IMR-90 (cell line): ENCODE measurements around the gene CCPG1. TPM values are rescaled to one million over a fixed set of nuclear protein-coding genes. Genes with fewer than 3 reads are reported as not detected.

Source experiments
- ATAC-seq: fragments of 200-7000 bp; cut with Tn5 transposase; 2 replicates; pipeline ENCODE4 v1.9.1; 2020; ENCODE audit warnings: low read depth, mild to moderate bottlenecking, moderate library complexity
- BruUV-seq: library from RNA; stranded (reverse); fragments of 400-500 nt; replicated peaks from 2 replicates; lab custom pipeline; 2021; lab: Mats Ljungman, UMichigan
- CTCF ChIA-PET: fragments of 300-600 bp; formaldehyde crosslinking; extraction: SDS; loops from one replicate; lab custom pipeline; 2021; ENCODE audit warnings: antibody characterized with exemption; lab: Yijun Ruan, JAX
- POLR2A ChIA-PET: fragments of 300-600 bp; sonication (Branson Sonifier 250); formaldehyde crosslinking; loops from one replicate; lab custom pipeline; 2022; ENCODE audit warnings: antibody characterized with exemption; ENCODE audit not compliant: unreplicated experiment; lab: Charles Lee
- DNase-seq: peaks from one replicate; pipeline ENCODE4 v3.0.0; 2013
- H2AFZ ChIP-seq: replicated peaks from 2 replicates; pipeline ENCODE3; 2013; ENCODE audit warnings: low read length, mild to moderate bottlenecking; ENCODE audit not compliant: poor library complexity
- H2AK5ac ChIP-seq: 2 replicates; pipeline ENCODE4 v1.6.1; 2013; ENCODE audit warnings: low read depth, low read length, inconsistent platforms
- H2AK9ac ChIP-seq: replicated peaks from 2 replicates; pipeline ENCODE3; 2013; ENCODE audit warnings: mild to moderate bottlenecking, low read depth, low read length, moderate library complexity; ENCODE audit not compliant: poor library complexity
- H2BK120ac ChIP-seq: 2 replicates; pipeline ENCODE4 v1.6.1; 2013; ENCODE audit warnings: low read depth, low read length, inconsistent platforms
- H2BK15ac ChIP-seq: 3 replicates; pipeline ENCODE4 v1.6.1; 2013; ENCODE audit warnings: low read depth, low read length, inconsistent platforms
- H2BK20ac ChIP-seq: 2 replicates; pipeline ENCODE4 v1.6.1; 2013; ENCODE audit warnings: low read depth, mild to moderate bottlenecking, inconsistent platforms, low read length, moderate library complexity
- H2BK5ac ChIP-seq: 2 replicates; pipeline ENCODE4 v1.6.1; 2013; ENCODE audit warnings: mild to moderate bottlenecking, low read depth, low read length, inconsistent platforms; ENCODE audit not compliant: poor library complexity, severe bottlenecking
- H3K14ac ChIP-seq: replicated peaks from 2 replicates; pipeline ENCODE4 v1.6.1; 2013; ENCODE audit warnings: low read depth, low read length, inconsistent platforms
- H3K18ac ChIP-seq: 2 replicates; pipeline ENCODE4 v1.6.1; 2013; ENCODE audit warnings: low read depth, low read length, control low read depth
- H3K23ac ChIP-seq: 2 replicates; pipeline ENCODE4 v1.6.1; 2013; ENCODE audit warnings: low read depth, low read length, inconsistent platforms
- H3K27ac ChIP-seq: 2 replicates; pipeline ENCODE4 v1.5.1; 2013; ENCODE audit warnings: mild to moderate bottlenecking, control low read depth, low read length; ENCODE audit not compliant: insufficient read depth
- H3K27me3 ChIP-seq: 2 replicates; pipeline ENCODE4 v1.6.1; 2013; ENCODE audit warnings: low read length; ENCODE audit not compliant: control insufficient read depth, insufficient read depth
- H3K36me3 ChIP-seq: 2 replicates; pipeline ENCODE4 v1.6.1; 2013; ENCODE audit warnings: low read length, mixed read lengths; ENCODE audit not compliant: control insufficient read depth, insufficient read depth
- H3K4ac ChIP-seq: 2 replicates; pipeline ENCODE4 v1.6.1; 2013; ENCODE audit warnings: low read depth, low read length, inconsistent platforms
- H3K4me1 ChIP-seq: 2 replicates; pipeline ENCODE4 v1.6.1; 2013; ENCODE audit warnings: low read length, mixed read lengths; ENCODE audit not compliant: control insufficient read depth, insufficient read depth
- H3K4me2 ChIP-seq: 2 replicates; pipeline ENCODE4 v1.6.1; 2013; ENCODE audit warnings: low read depth, mild to moderate bottlenecking, control low read depth, low read length, moderate library complexity
- H3K4me3 ChIP-seq: 2 replicates; pipeline ENCODE4 v1.5.1; 2013; ENCODE audit warnings: low read depth, mild to moderate bottlenecking, control low read depth, low read length, moderate library complexity; ENCODE audit not compliant: insufficient read depth
- H3K56ac ChIP-seq: 2 replicates; pipeline ENCODE4 v1.6.1; 2013; ENCODE audit warnings: low read length, inconsistent platforms; ENCODE audit not compliant: insufficient read depth; ENCODE audit errors: extremely low read depth
- H3K79me1 ChIP-seq, 2 experiments: 2 replicates each; pipeline ENCODE4 v1.6.1; 2013; ENCODE audit warnings: low read length in 2 of 2, inconsistent platforms in 1 of 2, low read depth in 1 of 2
- H3K9ac ChIP-seq: 2 replicates; pipeline ENCODE4 v1.6.1; 2013; ENCODE audit warnings: low read depth, low read length, control low read depth
- H3K9me1 ChIP-seq: 2 replicates; pipeline ENCODE4 v1.6.1; 2013; ENCODE audit warnings: low read length, inconsistent platforms; ENCODE audit not compliant: insufficient read depth
- H3K9me3 ChIP-seq: 2 replicates; pipeline ENCODE4 v1.6.1; 2013; ENCODE audit warnings: low read length; ENCODE audit not compliant: control insufficient read depth, insufficient read depth
- H4K20me1 ChIP-seq: 2 replicates; pipeline ENCODE4 v1.6.1; 2013; ENCODE audit warnings: low read length, inconsistent platforms; ENCODE audit not compliant: insufficient read depth
- H4K5ac ChIP-seq: 2 replicates; pipeline ENCODE4 v1.6.1; 2013; ENCODE audit warnings: mild to moderate bottlenecking, low read depth, low read length, control low read depth
- H4K8ac ChIP-seq, 2 experiments: 2 replicates each; pipeline ENCODE4 v1.6.1; 2013; ENCODE audit warnings: low read depth in 2 of 2, low read length in 2 of 2, control low read depth in 1 of 2, inconsistent platforms in 1 of 2
- H4K91ac ChIP-seq: 2 replicates; pipeline ENCODE4 v1.6.1; 2013; ENCODE audit warnings: low read depth, low read length, inconsistent platforms; ENCODE audit not compliant: insufficient read depth
- BHLHE40 ChIP-seq: fragments of 150-350 bp; IDR thresholded peaks from 2 replicates; pipeline ENCODE4 v1.6.1; 2016; ENCODE audit warnings: mild to moderate bottlenecking, low read depth, low read length
- CEBPB ChIP-seq: IDR thresholded peaks from 2 replicates; pipeline ENCODE4 v1.6.1; 2012; ENCODE audit warnings: low read depth, low read length, improper control_type of control experiment
- MAFK ChIP-seq: IDR thresholded peaks from 2 replicates; pipeline ENCODE4 v1.6.1; 2012; ENCODE audit warnings: low read depth, low read length, improper control_type of control experiment
- MAZ ChIP-seq: IDR thresholded peaks from 2 replicates; pipeline ENCODE4 v1.6.1; 2012; ENCODE audit warnings: low read depth, mild to moderate bottlenecking, low read length, improper control_type of control experiment, moderate library complexity, borderline replicate concordance
- MXI1 ChIP-seq: IDR thresholded peaks from 2 replicates; pipeline ENCODE4 v1.6.1; 2012; ENCODE audit warnings: low read depth, mild to moderate bottlenecking, low read length, moderate library complexity, borderline replicate concordance
- NFE2L2 ChIP-seq: fragments of 150-350 bp; IDR thresholded peaks from 2 replicates; pipeline ENCODE4 v1.6.1; 2016; ENCODE audit warnings: low read depth, mild to moderate bottlenecking, low read length
- RAD21 ChIP-seq: IDR thresholded peaks from 2 replicates; pipeline ENCODE4 v1.6.1; 2012; ENCODE audit warnings: low read length, improper control_type of control experiment
- RCOR1 ChIP-seq: IDR thresholded peaks from 2 replicates; pipeline ENCODE4 v1.6.1; 2012; ENCODE audit warnings: mild to moderate bottlenecking, low read length, improper control_type of control experiment; ENCODE audit not compliant: insufficient replicate concordance
- RFX5 ChIP-seq: IDR thresholded peaks from 2 replicates; pipeline ENCODE4 v1.8.0; 2012; ENCODE audit warnings: low read depth, mild to moderate bottlenecking, low read length, moderate library complexity
- dilution Hi-C: fragments of 300-500 bp; cut with HindIII; formaldehyde crosslinking; loops from one replicate; pipeline ENCODE4 v1.14.3; 2018; ENCODE audit warnings: low sequenced_read_pairs; ENCODE audit not compliant: unreplicated experiment
- in situ Hi-C: fragments of 300-500 bp; cut with MboI; formaldehyde crosslinking; loops from 3 replicates; pipeline ENCODE4 v1.14.3; 2019; ENCODE audit warnings: low sequenced_read_pairs, inconsistent platforms, mixed read lengths
- intact Hi-C: fragments of 100-400 bp; cut with micrococcal nuclease; formaldehyde crosslinking; loops from 2 replicates; pipeline ENCODE4 v1.10.0; 2022
- polyA plus RNA-seq, 3 experiments: library from polyadenylated mRNA; depleted of rRNA; stranded (reverse); fragments of >200 nt; gene quantifications; 2 replicates each; pipeline ENCODE4 v1.2.3, GENCODE V29; 2012; ENCODE audit warnings: low replicate concordance in 1 of 3
- total RNA-seq: library from RNA; depleted of rRNA; stranded (reverse); fragments of >200 nt; gene quantifications from 2 replicates; pipeline ENCODE4 v1.2.3, GENCODE V29; 2012
- TF ChIP-seq, protein P1 (sequence below): conservative IDR thresholded peaks from 2 replicates; pipeline ENCODE4 v1.5.1; 2012; ENCODE audit warnings: mild to moderate bottlenecking, low read depth, low read length, improper control_type of control experiment
- TF ChIP-seq, protein P2 (sequence below): fragments of 150-350 bp; IDR thresholded peaks from 2 replicates; pipeline ENCODE4 v1.6.1; 2017; ENCODE audit warnings: mild to moderate bottlenecking, antibody characterized with exemption, low read length, low read depth
- TF ChIP-seq, protein P3 (sequence below): fragments of 150-350 bp; IDR thresholded peaks from 2 replicates; pipeline ENCODE4 v1.6.1; 2016; ENCODE audit warnings: low read depth, mild to moderate bottlenecking, low read length, moderate library complexity, borderline replicate concordance

Gene CCPG1
- total and polyA plus RNA-seq, 2 of the 4 experiments (the other 2 are of a cell fraction): 11.4 to 14.3 TPM

DNA sequence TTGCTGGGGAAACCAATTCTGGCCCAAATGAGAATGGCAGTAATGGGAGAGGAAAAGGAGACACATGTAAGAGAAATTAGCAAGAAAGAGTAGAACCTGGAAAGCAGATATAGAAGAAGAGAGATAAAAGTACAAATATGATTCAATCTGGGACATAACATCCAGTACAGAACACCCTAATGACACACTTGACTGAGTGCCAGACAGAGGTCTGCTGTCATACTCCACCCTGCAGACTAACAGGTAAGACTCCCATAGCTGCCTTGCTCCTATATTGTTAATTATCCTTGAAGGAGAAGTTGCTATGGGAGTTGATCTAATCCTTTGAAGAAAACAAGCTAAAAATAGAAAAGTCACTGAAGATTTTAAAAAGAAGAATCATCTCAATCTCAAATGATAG, 21.1 kb downstream of the CCPG1 start:
- H3K79me1 ChIP-seq: no peaks in the 10 kb centered on the region; a peak in 1 of 4 replicates
- H4K5ac ChIP-seq: no peak overlapping the region
- no peak overlapping the region for H2AFZ ChIP-seq
- BruUV-seq: no TSS peak
- H2BK20ac ChIP-seq: no peak overlapping the region
- no peak overlapping the region for H3K9ac ChIP-seq
- no peaks in the 10 kb centered on the region for H3K36me3 ChIP-seq
- no peak overlapping the region for H2AK5ac ChIP-seq
- H2BK5ac ChIP-seq: no peak overlapping the region
- H3K18ac ChIP-seq: no peak overlapping the region
- TF ChIP-seq MXI1: no peak
- no peak for TF ChIP-seq BHLHE40
- TF ChIP-seq, protein P1, sequence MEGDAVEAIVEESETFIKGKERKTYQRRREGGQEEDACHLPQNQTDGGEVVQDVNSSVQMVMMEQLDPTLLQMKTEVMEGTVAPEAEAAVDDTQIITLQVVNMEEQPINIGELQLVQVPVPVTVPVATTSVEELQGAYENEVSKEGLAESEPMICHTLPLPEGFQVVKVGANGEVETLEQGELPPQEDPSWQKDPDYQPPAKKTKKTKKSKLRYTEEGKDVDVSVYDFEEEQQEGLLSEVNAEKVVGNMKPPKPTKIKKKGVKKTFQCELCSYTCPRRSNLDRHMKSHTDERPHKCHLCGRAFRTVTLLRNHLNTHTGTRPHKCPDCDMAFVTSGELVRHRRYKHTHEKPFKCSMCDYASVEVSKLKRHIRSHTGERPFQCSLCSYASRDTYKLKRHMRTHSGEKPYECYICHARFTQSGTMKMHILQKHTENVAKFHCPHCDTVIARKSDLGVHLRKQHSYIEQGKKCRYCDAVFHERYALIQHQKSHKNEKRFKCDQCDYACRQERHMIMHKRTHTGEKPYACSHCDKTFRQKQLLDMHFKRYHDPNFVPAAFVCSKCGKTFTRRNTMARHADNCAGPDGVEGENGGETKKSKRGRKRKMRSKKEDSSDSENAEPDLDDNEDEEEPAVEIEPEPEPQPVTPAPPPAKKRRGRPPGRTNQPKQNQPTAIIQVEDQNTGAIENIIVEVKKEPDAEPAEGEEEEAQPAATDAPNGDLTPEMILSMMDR: no peak
- TF ChIP-seq MAFK: no peak
- no peak for TF ChIP-seq MAZ
- no peak for TF ChIP-seq NFE2L2
- TF ChIP-seq CEBPB: no peak
- TF ChIP-seq, protein P2, sequence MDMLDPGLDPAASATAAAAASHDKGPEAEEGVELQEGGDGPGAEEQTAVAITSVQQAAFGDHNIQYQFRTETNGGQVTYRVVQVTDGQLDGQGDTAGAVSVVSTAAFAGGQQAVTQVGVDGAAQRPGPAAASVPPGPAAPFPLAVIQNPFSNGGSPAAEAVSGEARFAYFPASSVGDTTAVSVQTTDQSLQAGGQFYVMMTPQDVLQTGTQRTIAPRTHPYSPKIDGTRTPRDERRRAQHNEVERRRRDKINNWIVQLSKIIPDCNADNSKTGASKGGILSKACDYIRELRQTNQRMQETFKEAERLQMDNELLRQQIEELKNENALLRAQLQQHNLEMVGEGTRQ: no peak
- no peak for TF ChIP-seq RCOR1
- no peak for TF ChIP-seq RFX5
- TF ChIP-seq, protein P3, sequence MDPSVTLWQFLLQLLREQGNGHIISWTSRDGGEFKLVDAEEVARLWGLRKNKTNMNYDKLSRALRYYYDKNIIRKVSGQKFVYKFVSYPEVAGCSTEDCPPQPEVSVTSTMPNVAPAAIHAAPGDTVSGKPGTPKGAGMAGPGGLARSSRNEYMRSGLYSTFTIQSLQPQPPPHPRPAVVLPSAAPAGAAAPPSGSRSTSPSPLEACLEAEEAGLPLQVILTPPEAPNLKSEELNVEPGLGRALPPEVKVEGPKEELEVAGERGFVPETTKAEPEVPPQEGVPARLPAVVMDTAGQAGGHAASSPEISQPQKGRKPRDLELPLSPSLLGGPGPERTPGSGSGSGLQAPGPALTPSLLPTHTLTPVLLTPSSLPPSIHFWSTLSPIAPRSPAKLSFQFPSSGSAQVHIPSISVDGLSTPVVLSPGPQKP: no peak
- TF ChIP-seq RAD21: no peak
- H3K9me1 ChIP-seq: no peaks in the 10 kb centered on the region
- H3K4ac ChIP-seq: no peak overlapping the region
- H3K4me3 ChIP-seq: no peak overlapping the region
- no peak overlapping the region for H2BK120ac ChIP-seq
- no peak overlapping the region for H3K27ac ChIP-seq
- H3K4me2 ChIP-seq: no peak overlapping the region
- no peak overlapping the region for H3K23ac ChIP-seq
- ChIA-PET CTCF (no interaction called here), POLR2A (no interaction called here)
- no peak overlapping the region for H3K14ac ChIP-seq
- H4K20me1 ChIP-seq: no peaks in the 10 kb centered on the region
- ATAC-seq: no peak
- dilution Hi-C loops (no loop called here), in situ Hi-C loops (no loop called here), intact Hi-C loops (no loop called here)
- no peak overlapping the region for H2AK9ac ChIP-seq
- H3K56ac ChIP-seq: no peak overlapping the region
- H3K9me3 ChIP-seq: no peaks in the 10 kb centered on the region
- H4K91ac ChIP-seq: no peak overlapping the region
- H3K27me3 ChIP-seq: no peaks in the 10 kb centered on the region
- no peak for DNase-seq
- H4K8ac ChIP-seq: no peak overlapping the region
- H3K4me1 ChIP-seq: peaks cover 2% of the 10 kb centered on the region
- no peak overlapping the region for H2BK15ac ChIP-seq
